Panc1 (cell line): ENCODE results near the gene PAX3. TPM values are rescaled to one million over a fixed set of nuclear protein-coding genes. Genes with fewer than 3 reads are reported as not detected.

ENCODE experiments used
- ATAC-seq: fragments of 200-7000 bp; cut with Tn5 transposase; 2 replicates; pipeline ENCODE4 v1.9.1; 2020; ENCODE audit warnings: mild to moderate bottlenecking, moderate library complexity
- BruUV-seq: library from RNA; stranded (reverse); fragments of 400-500 nt; replicated peaks from 2 replicates; lab custom pipeline; 2021; lab: Mats Ljungman, UMichigan
- CTCF ChIA-PET: fragments of 300-600 bp; sonication (Branson Sonifier 250); formaldehyde crosslinking; loops from one replicate; lab custom pipeline; 2022; ENCODE audit warnings: antibody characterized with exemption; lab: Charles Lee
- POLR2A ChIA-PET: fragments of 300-600 bp; sonication (Branson Sonifier 250); formaldehyde crosslinking; loops from one replicate; lab custom pipeline; 2022; ENCODE audit warnings: antibody characterized with exemption; lab: Charles Lee
- DNase-seq: peaks from one replicate; pipeline ENCODE4 v3.0.0-alpha.2; 2010; ENCODE audit warnings: low read depth, low spot score
- H3K27ac ChIP-seq: 2 replicates; pipeline ENCODE4 v1.5.1; 2011; ENCODE audit warnings: mild to moderate bottlenecking, low read length, inconsistent platforms
- H3K27me3 ChIP-seq: fragments of 200-500 bp; sonication (Bioruptor generic); 2 replicates; pipeline ENCODE4 v1.6.0; 2014; ENCODE audit warnings: low read length, inconsistent platforms; ENCODE audit not compliant: control insufficient read depth, insufficient read depth
- H3K36me3 ChIP-seq: fragments of 200-500 bp; sonication (Bioruptor generic); 2 replicates; pipeline ENCODE4 v1.5.1; 2014; ENCODE audit warnings: inconsistent platforms, mild to moderate bottlenecking, low read length, moderate library complexity; ENCODE audit not compliant: control insufficient read depth, insufficient read depth
- H3K4me1 ChIP-seq: 2 replicates; pipeline ENCODE4 v1.5.1; 2011; ENCODE audit warnings: inconsistent platforms, mild to moderate bottlenecking, low read length, moderate library complexity; ENCODE audit not compliant: control insufficient read depth, insufficient read depth
- H3K4me3 ChIP-seq, 2 experiments: 2 replicates each; pipeline ENCODE4 v1.5.1; 2011 to 2012; ENCODE audit warnings: low read depth in 2 of 2, low read length in 2 of 2, mild to moderate bottlenecking in 2 of 2, inconsistent platforms in 1 of 2, moderate library complexity in 1 of 2
- H3K9me3 ChIP-seq: fragments of 200-500 bp; sonication (Bioruptor generic); 2 replicates; pipeline ENCODE4 v1.5.1; 2014; ENCODE audit warnings: low read depth, mild to moderate bottlenecking, inconsistent platforms, low read length, moderate library complexity; ENCODE audit not compliant: control insufficient read depth, insufficient read depth
- CTCF ChIP-seq: fragments of 450-650 bp; IDR thresholded peaks from 2 replicates; pipeline ENCODE4 v1.5.1; 2017; ENCODE audit warnings: mild to moderate bottlenecking
- POLR2AphosphoS5 ChIP-seq: IDR thresholded peaks from 2 replicates; pipeline ENCODE4 v1.6.1; 2012; ENCODE audit warnings: mild to moderate bottlenecking, low read depth, low read length, moderate library complexity
- REST ChIP-seq, 2 experiments: IDR thresholded peaks; 2 replicates each; pipeline ENCODE4 v1.6.1; 2011 to 2012; ENCODE audit warnings: low read depth in 2 of 2, control low read depth in 1 of 2, low read length in 1 of 2, mild to moderate bottlenecking in 1 of 2, moderate library complexity in 1 of 2; ENCODE audit not compliant: insufficient read depth in 1 of 2
- SIN3A ChIP-seq: IDR thresholded peaks from 2 replicates; pipeline ENCODE4 v1.6.1; 2012; ENCODE audit warnings: low read depth, mild to moderate bottlenecking, low read length, moderate library complexity, borderline replicate concordance; ENCODE audit not compliant: insufficient read depth
- TCF7L2 ChIP-seq: IDR thresholded peaks from 2 replicates; pipeline ENCODE4 v1.6.1; 2011; ENCODE audit warnings: mild to moderate bottlenecking, low read depth, low read length, inconsistent platforms
- in situ Hi-C: cut with HindIII; loops from 2 replicates; pipeline ENCODE4 v1.10.0; 2016; ENCODE audit warnings: low sequenced_read_pairs, low pct_unique_long_range_greater_than_20kb
- intact Hi-C: fragments of 100-400 bp; cut with micrococcal nuclease; formaldehyde crosslinking; loops from one replicate; pipeline ENCODE4 v1.10.0; 2022; ENCODE audit not compliant: unreplicated experiment
- total RNA-seq: library from RNA; stranded (reverse); gene quantifications from one replicate; pipeline ENCODE4 v1.2.1, GENCODE V29; 2021; ENCODE audit not compliant: unreplicated experiment

Gene PAX3
- total RNA-seq, 1 experiment from 2014 or later = not detected

- H3K27me3 ChIP-seq = peaks cover 9% of the 10 kb centered on the region; the same call in 1 of the 2 replicates
- CTCF ChIA-PET = no interaction called here
These were observed 26.3 kb downstream of the PAX3 start for GRCh38 chr2:222272446-222273015.

GRCh38 chr2:222271854-222272253 is 26.9 kb downstream of the PAX3 start:
- Histone ChIP-seq H3K27ac (no peak overlapping the region), H3K9me3 (no peaks in the 10 kb centered on the region), H3K4me1 (no peaks in the 10 kb centered on the region), H3K27me3 (peaks cover 9% of the 10 kb centered on the region; the same call in 1 of the 2 replicates), H3K4me3 (no peak overlapping the region), H3K36me3 (no peaks in the 10 kb centered on the region)
- intact Hi-C loops = no loop called here
- in situ Hi-C loops = no loop called here
- DNase-seq = no peak
- no TSS peak for BruUV-seq
- ChIA-PET CTCF (no interaction called here), POLR2A (no interaction called here)
- no peak for ATAC-seq
- TF ChIP-seq SIN3A (no peak), REST (IDR thresholded peaks at IDR 0.05; ENCODE audit: insufficient read depth in 1 of 2, low read depth in 2 of 2, low read length in 1 of 2) (no peak)

More at GRCh38 chr2:222272446-222273015, 26.3 kb downstream of the PAX3 start:
- H3K9me3 ChIP-seq = no peaks in the 10 kb centered on the region
- BruUV-seq = no TSS peak
- H3K27ac ChIP-seq = no peak overlapping the region
- POLR2A ChIA-PET = no interaction called here
- in situ Hi-C loops (no loop called here), intact Hi-C loops (no loop called here)
- no peaks in the 10 kb centered on the region for H3K36me3 ChIP-seq
- no peaks in the 10 kb centered on the region for H3K4me1 ChIP-seq
- TF ChIP-seq TCF7L2 (no peak), REST (IDR thresholded peaks at IDR 0.05; ENCODE audit: insufficient read depth in 1 of 2, low read depth in 2 of 2, low read length in 1 of 2) (no peak), SIN3A (no peak), POLR2AphosphoS5 (no peak), CTCF (no peak)
- no peak overlapping the region for H3K4me3 ChIP-seq
- DNase-seq (no peak), ATAC-seq (no peak)
